Nephron (organoid): ENCODE data around the gene BAD.

Experiments used
- H3K27ac Mint-ChIP-seq, 3 experiments: 2 replicates each; pipeline ENCODE4 v1.8.0; 2020; ENCODE audit warnings: mixed read lengths in 3 of 3, mild to moderate bottlenecking in 2 of 3, moderate library complexity in 1 of 3
- H3K27me3 Mint-ChIP-seq: 2 replicates; pipeline ENCODE4 v1.8.0; 2021; ENCODE audit warnings: low read depth, mild to moderate bottlenecking, moderate library complexity, mixed read lengths
- H3K36me3 Mint-ChIP-seq: 2 replicates; pipeline ENCODE4 v1.8.0; 2020; ENCODE audit warnings: low read depth, mixed read lengths
- H3K4me1 Mint-ChIP-seq: 2 replicates; pipeline ENCODE4 v1.8.0; 2020; ENCODE audit warnings: mixed read lengths
- H3K4me3 Mint-ChIP-seq, 3 experiments: 2 replicates each; pipeline ENCODE4 v1.8.0; 2020; ENCODE audit warnings: mild to moderate bottlenecking in 3 of 3, mixed read lengths in 3 of 3, moderate library complexity in 2 of 3
- H3K9me3 Mint-ChIP-seq: 2 replicates; pipeline ENCODE4 v1.8.0; 2020; ENCODE audit warnings: mixed read lengths
- TF ChIP-seq, protein P1 (sequence below), 3 experiments: fragments of 200-600 bp; sonication (generic); IDR thresholded peaks; one replicate each; pipeline ENCODE4 v1.5.0; 2021; ENCODE audit warnings: antibody characterized with exemption in 3 of 3; ENCODE audit not compliant: unreplicated experiment in 3 of 3

BAD gene

DNA sequence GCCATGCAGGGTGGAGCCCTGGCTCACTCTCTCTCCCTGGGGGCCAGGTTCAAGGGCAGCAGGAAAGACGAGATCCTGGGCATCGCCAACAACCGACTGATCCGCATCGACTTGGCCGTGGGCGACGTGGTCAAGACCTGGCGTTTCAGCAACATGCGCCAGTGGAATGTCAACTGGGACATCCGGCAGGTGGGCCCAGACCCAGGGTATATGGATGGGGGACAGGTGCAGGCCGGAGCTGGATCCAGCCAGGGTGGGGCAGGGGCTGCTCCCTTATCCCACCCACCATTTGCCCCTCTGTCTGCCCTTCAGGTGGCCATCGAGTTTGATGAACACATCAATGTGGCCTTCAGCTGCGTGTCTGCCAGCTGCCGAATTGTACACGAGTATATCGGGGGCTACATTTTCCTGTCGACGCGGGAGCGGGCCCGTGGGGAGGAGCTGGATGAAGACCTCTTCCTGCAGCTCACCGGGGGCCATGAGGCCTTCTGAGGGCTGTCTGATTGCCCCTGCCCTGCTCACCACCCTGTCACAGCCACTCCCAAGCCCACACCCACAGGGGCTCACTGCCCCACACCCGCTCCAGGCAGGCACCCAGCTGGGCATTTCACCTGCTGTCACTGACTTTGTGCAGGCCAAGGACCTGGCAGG is 61.3 kb downstream of the BAD start:
- Mint-ChIP-seq H3K4me1 (peaks cover 15% of the 10 kb centered on the region), H3K36me3 (no peaks in the 10 kb centered on the region), H3K9me3 (no peaks in the 10 kb centered on the region), H3K27me3 (no peaks in the 10 kb centered on the region), H3K27ac (no peak overlapping the region), H3K4me3 (no peak overlapping the region)
- TF ChIP-seq, protein P1, sequence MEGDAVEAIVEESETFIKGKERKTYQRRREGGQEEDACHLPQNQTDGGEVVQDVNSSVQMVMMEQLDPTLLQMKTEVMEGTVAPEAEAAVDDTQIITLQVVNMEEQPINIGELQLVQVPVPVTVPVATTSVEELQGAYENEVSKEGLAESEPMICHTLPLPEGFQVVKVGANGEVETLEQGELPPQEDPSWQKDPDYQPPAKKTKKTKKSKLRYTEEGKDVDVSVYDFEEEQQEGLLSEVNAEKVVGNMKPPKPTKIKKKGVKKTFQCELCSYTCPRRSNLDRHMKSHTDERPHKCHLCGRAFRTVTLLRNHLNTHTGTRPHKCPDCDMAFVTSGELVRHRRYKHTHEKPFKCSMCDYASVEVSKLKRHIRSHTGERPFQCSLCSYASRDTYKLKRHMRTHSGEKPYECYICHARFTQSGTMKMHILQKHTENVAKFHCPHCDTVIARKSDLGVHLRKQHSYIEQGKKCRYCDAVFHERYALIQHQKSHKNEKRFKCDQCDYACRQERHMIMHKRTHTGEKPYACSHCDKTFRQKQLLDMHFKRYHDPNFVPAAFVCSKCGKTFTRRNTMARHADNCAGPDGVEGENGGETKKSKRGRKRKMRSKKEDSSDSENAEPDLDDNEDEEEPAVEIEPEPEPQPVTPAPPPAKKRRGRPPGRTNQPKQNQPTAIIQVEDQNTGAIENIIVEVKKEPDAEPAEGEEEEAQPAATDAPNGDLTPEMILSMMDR (IDR thresholded peaks at IDR 0.05; ENCODE audit: unreplicated experiment in 3 of 3), result no peak

DNA sequence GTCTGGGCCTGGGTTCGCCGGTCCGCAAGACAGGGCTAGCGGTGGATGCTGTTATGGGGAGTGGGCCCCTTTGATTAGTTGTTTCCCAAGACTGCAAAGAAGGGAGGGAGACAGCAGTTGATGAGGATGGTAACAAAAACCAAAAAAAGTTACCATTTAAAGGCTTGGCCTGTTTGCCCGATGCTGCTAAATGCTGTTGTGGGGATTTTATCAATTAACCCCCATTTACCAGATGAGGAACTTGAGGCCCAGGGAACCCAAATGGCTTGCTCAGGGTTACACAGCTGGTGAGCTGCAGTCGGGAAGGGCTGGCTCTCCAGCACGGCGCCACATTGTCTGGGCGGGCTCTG is 61.8 kb downstream of the BAD start:
- H3K9me3 Mint-ChIP-seq, result no peaks in the 10 kb centered on the region
- H3K36me3 Mint-ChIP-seq, result no peaks in the 10 kb centered on the region
- H3K27ac Mint-ChIP-seq, result no peak overlapping the region
- no peak overlapping the region for H3K4me3 Mint-ChIP-seq
- TF ChIP-seq, protein P1 (IDR thresholded peaks at IDR 0.05; ENCODE audit: unreplicated experiment in 3 of 3), result no peak
- H3K4me1 Mint-ChIP-seq, result peaks cover 13% of the 10 kb centered on the region
- H3K27me3 Mint-ChIP-seq, result no peaks in the 10 kb centered on the region

DNA sequence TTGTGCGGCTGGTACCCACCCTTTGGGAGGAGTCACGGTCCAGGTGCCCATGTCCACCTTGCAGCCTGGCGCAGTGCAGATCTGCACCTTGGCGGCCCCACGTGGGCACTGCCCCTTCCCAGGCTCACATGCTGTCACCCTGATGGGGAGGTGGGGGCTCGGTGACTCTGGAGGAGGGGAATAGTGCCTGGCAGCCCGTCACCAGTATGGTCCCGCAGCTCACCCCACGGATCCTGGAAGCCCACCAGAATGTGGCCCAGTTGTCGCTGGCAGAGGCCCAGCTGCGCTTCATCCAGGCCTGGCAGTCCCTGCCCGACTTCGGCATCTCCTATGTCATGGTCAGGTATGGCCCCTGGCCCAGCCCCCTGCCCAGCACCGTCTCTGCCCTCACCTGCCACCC is 63.7 kb downstream of the BAD start:
- Mint-ChIP-seq H3K4me3 (no peak overlapping the region), H3K27me3 (no peaks in the 10 kb centered on the region), H3K27ac (no peak overlapping the region), H3K9me3 (no peaks in the 10 kb centered on the region), H3K36me3 (no peaks in the 10 kb centered on the region), H3K4me1 (peaks cover 5% of the 10 kb centered on the region)
- TF ChIP-seq, protein P1 (IDR thresholded peaks at IDR 0.05; ENCODE audit: unreplicated experiment in 3 of 3), result no peak

DNA sequence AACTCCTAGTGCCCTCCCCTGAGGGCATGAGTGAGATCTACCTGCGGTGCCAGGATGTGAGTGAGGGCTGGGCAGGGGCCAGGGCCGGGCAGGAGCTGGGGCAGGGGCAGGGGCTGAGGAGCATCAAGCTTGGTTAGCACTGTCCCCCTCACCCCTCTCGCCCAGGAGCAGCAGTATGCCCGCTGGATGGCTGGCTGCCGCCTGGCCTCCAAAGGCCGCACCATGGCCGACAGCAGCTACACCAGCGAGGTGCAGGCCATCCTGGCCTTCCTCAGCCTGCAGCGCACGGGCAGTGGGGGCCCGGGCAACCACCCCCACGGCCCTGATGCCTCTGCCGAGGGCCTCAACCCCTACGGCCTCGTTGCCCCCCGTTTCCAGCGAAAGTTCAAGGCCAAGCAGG is 64.2 kb downstream of the BAD start:
- Mint-ChIP-seq H3K27me3 (no peaks in the 10 kb centered on the region), H3K36me3 (no peaks in the 10 kb centered on the region), H3K4me3 (no peak overlapping the region), H3K27ac (no peak overlapping the region), H3K9me3 (no peaks in the 10 kb centered on the region), H3K4me1 (peaks cover 3% of the 10 kb centered on the region)
- TF ChIP-seq, protein P1 (IDR thresholded peaks at IDR 0.05; ENCODE audit: unreplicated experiment in 3 of 3), result no peak
